ENCODE measurements around the gene ARHGEF26. TPM values are rescaled to one million over a fixed set of nuclear protein-coding genes. Genes with fewer than 3 reads are reported as not detected.

ARHGEF26 gene
- total RNA-seq, 1 donor from 2014 or later = 33.8 TPM

DNA sequence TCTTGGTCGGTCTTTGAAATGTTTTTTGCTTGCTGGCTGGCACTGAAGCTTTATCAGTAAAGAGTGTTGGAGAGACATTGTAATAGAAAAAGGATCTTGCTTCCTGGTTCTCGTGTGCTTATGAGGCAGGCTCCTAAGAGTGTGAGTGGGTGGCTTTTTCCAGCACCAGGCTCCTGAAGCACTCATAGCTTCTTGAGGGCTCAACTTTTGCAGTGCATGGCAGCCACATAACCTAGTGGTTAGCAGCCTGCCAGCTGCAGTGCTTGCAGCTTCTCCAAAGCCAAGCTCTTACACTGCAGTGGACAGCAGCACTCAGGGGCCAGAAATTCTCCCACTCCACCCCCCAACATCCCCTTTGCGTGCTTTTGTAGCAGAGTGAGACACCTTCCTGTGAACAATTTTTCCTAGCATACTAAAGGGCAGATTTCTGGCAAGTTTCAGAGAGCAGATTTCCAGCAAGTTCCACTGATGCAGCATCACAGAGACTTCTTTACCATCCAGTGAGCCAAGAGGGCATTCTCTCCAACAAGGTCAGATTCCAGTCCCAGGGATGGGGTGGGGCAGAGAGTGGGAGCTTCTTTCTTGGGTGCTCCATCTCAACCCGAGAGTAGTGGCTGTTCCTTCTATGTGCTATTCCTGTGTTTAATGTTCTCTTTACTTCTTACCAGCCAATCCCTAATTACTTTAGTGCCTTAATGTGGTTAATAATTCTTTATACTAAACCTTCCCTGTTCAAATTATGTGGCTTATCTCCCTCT is 15.8 kb upstream of the ARHGEF26 start:
- H3K9me3 ChIP-seq = no peaks in the 10 kb centered on the region
- intact Hi-C loops (cut with DNase I) = no loop called here
- H3K27ac ChIP-seq = no peak overlapping the region
- H3K4me1 ChIP-seq = no peaks in the 10 kb centered on the region
- H3K36me3 ChIP-seq = no peaks in the 10 kb centered on the region
- no peak for DNase-seq (ENCODE audit: low spot score in 2 of 2)
- H3K4me3 ChIP-seq = no peak overlapping the region
- no peaks in the 10 kb centered on the region for H3K27me3 ChIP-seq
- TF ChIP-seq, protein P1, sequence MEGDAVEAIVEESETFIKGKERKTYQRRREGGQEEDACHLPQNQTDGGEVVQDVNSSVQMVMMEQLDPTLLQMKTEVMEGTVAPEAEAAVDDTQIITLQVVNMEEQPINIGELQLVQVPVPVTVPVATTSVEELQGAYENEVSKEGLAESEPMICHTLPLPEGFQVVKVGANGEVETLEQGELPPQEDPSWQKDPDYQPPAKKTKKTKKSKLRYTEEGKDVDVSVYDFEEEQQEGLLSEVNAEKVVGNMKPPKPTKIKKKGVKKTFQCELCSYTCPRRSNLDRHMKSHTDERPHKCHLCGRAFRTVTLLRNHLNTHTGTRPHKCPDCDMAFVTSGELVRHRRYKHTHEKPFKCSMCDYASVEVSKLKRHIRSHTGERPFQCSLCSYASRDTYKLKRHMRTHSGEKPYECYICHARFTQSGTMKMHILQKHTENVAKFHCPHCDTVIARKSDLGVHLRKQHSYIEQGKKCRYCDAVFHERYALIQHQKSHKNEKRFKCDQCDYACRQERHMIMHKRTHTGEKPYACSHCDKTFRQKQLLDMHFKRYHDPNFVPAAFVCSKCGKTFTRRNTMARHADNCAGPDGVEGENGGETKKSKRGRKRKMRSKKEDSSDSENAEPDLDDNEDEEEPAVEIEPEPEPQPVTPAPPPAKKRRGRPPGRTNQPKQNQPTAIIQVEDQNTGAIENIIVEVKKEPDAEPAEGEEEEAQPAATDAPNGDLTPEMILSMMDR (IDR thresholded peaks at IDR 0.05) = no peak

DNA sequence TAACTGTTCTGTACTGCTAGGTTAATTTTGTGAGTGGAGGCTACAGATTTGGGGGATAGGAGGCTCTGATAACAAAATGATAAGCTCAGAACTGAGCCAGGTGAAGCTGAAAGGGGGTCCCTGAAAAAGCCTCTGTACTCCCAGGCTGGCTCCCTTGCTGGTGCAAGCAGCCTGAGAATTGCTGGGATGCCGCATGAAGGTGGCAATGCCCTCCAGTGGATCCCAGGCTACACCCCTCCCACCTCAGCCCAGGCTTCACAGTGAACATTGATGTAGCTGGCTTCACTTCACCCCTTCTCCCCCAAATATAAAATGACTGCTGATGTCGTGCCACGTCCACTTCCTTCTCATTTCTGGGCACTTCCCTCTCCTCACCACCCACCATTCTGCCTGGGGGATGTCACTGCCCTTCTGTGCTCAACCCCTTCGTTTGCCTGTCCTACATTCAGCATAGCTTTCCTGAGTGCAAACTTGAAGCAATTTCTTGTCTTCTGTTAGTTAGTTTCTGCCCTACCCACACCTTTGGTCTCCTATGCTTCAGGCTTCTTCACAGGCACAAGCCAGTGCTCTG is 9.7 kb upstream of the ARHGEF26 start:
- DNase-seq (ENCODE audit: low spot score in 2 of 2) = no peak
- Histone ChIP-seq H3K4me1 (no peaks in the 10 kb centered on the region), H3K27me3 (no peaks in the 10 kb centered on the region), H3K27ac (no peak overlapping the region), H3K36me3 (no peaks in the 10 kb centered on the region), H3K9me3 (no peaks in the 10 kb centered on the region), H3K4me3 (no peak overlapping the region)
- intact Hi-C loops (cut with DNase I) = no loop called here
- TF ChIP-seq, protein P1 (IDR thresholded peaks at IDR 0.05) = no peak

DNA sequence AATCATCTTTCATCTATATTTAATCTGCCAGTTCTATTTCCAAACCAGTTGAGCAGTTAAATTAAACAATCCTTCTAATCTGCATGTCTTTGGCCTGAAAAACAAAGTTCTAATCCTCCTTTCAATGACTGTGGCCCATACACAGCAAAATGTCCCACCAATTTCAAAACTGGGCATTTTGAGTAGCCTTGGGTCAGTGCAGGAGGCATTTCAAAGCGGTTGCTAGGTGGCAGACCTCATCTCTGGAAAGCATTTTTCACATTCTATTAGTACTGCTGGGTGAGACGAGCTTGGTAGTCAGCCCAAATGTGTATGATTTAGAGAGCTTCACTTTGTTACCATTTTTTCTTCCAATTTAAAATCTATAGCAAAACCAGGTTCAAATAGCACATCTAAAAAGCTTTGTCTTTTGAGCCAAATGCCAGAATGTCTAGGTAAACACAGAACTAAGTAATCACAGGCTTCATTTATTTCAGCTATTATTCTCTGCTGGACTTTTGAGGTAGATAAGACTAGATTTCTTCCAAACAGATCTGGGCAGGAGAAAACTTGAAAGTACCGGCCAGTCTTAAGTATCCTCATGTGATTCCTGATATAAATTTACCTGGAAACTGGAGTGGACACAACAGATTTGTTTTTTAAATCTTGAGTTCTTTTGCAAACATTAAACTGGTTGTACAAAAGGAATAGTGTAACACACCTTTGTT is 8.9 kb upstream of the ARHGEF26 start:
- Histone ChIP-seq H3K9me3 (no peaks in the 10 kb centered on the region), H3K27ac (no peak overlapping the region), H3K27me3 (no peaks in the 10 kb centered on the region), H3K36me3 (no peaks in the 10 kb centered on the region), H3K4me1 (no peaks in the 10 kb centered on the region), H3K4me3 (no peak overlapping the region)
- intact Hi-C loops (cut with DNase I) = no loop called here
- DNase-seq (ENCODE audit: low spot score in 2 of 2) = no peak
- TF ChIP-seq, protein P1 (IDR thresholded peaks at IDR 0.05) = no peak

DNA sequence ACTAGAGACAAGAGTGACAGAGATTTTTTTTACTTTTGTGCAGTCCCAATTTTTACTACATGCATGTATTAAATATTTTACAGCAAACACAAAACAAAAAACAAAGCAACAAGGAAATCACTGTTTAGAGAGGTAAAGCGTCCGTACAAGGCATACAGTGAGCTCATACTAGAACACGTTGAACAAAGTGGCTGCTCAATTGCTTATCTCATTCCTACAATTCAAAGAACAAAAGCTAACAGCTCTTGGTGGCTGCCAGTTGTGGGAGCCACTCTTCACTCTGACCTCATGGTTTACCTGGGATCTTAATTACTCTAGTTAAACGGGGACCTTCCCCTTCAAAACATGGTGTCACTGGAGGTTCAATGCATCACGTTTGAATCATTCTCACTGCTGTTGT is 7.6 kb upstream of the ARHGEF26 start:
- intact Hi-C loops (cut with DNase I) = no loop called here
- Histone ChIP-seq H3K4me1 (no peaks in the 10 kb centered on the region), H3K9me3 (no peaks in the 10 kb centered on the region), H3K4me3 (no peak overlapping the region), H3K36me3 (no peaks in the 10 kb centered on the region), H3K27me3 (no peaks in the 10 kb centered on the region), H3K27ac (no peak overlapping the region)
- no peak for DNase-seq (ENCODE audit: low spot score in 2 of 2)
- TF ChIP-seq, protein P1 (IDR thresholded peaks at IDR 0.05) = no peak

DNA sequence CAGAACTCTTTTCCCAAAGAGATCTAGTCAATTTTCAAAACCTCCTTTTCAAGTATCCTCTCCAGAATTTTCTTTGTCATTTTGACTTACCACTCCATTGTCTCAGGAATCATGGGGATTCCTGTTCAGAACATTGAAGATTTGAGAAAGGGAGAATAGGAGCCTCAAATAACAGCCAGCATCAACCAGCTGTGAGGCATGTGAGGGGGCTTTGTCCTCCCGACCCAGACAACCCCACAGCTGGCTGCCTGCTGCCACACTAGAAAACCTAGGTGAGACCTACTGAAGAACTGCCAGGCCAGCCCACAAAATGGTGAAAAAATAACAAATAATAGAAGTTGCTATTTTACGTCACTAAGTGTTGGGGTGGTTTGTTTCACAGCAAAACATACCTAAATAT is 5.9 kb upstream of the ARHGEF26 start:
- no peaks in the 10 kb centered on the region for H3K27me3 ChIP-seq

More for the DNA sequence above, 5.9 kb upstream of the ARHGEF26 start:
- Histone ChIP-seq H3K36me3 (no peaks in the 10 kb centered on the region), H3K4me3 (no peak overlapping the region), H3K4me1 (no peaks in the 10 kb centered on the region), H3K27ac (no peak overlapping the region), H3K9me3 (no peaks in the 10 kb centered on the region)
- DNase-seq (ENCODE audit: low spot score in 2 of 2) = no peak
- intact Hi-C loops (cut with DNase I) = no loop called here
- TF ChIP-seq, protein P1 (IDR thresholded peaks at IDR 0.05) = no peak

All from ascending aorta (tissue), 2 donors.